MM.1S (cell line): Measurements from ENCODE around the gene LRRC32.

ENCODE experiments used
- EZH2 ChIP-seq: fragments of 300-600 bp; sonication (generic); optimal IDR thresholded peaks from 2 replicates; pipeline ENCODE3; 2017; ENCODE audit warnings: low read depth, mild to moderate bottlenecking, antibody characterized with exemption, low read length, mixed read lengths
- EZH2phosphoT487 ChIP-seq: fragments of 300-600 bp; sonication (generic); IDR thresholded peaks from 2 replicates; pipeline ENCODE4 v1.6.1; 2018; ENCODE audit warnings: antibody characterized with exemption, low read length
- TF ChIP-seq, protein P1 (sequence below): fragments of 300-600 bp; sonication (generic); IDR thresholded peaks from 2 replicates; pipeline ENCODE4 v1.5.1; 2016; ENCODE audit warnings: antibody characterized with exemption, low read length, mixed read lengths

DNA sequence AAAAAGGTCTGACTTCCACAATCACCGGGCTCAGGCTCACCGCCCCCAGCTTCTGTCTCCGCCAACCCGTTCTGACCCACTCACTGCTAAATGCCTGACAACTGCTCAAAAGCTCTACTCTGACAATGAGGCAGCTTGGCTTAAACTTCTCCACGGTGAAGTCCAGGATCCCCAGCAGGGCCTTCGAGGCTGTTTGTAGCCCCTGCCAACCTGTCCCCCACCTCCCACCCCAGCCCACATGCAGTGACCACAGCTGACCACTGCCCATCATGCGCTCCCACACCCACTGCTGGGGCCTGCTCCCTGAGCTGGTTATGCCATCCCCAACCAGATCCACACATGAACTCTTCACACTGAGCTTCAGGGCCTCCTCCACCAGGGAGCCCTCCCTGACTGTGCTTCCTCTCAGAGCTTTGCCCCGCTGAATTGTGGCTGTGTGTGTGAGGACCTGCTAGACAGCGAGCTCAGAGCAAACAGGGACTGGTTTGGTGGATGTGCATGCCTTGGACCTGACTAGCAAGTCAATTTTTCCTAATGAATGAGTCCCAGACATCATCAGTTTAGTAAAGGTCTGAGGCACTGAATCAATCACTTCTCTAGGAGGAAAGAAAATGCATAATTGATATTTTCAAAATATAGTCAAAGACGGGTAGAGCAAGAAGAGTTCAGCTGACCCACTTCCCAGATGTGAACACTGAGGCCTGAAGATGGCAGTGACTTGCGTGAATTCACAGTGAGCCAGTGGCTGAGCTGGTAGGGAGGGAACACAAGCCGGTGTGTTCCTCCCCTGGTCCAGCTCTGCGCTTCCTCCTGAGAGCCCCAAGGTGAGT, 7.7 kb downstream of the LRRC32 start:
- TF ChIP-seq, protein P1, sequence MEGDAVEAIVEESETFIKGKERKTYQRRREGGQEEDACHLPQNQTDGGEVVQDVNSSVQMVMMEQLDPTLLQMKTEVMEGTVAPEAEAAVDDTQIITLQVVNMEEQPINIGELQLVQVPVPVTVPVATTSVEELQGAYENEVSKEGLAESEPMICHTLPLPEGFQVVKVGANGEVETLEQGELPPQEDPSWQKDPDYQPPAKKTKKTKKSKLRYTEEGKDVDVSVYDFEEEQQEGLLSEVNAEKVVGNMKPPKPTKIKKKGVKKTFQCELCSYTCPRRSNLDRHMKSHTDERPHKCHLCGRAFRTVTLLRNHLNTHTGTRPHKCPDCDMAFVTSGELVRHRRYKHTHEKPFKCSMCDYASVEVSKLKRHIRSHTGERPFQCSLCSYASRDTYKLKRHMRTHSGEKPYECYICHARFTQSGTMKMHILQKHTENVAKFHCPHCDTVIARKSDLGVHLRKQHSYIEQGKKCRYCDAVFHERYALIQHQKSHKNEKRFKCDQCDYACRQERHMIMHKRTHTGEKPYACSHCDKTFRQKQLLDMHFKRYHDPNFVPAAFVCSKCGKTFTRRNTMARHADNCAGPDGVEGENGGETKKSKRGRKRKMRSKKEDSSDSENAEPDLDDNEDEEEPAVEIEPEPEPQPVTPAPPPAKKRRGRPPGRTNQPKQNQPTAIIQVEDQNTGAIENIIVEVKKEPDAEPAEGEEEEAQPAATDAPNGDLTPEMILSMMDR = no peak
- no peak for TF ChIP-seq EZH2
- TF ChIP-seq EZH2phosphoT487 = no peak
